GM21423 (cell line): Measurements from ENCODE around the gene PIPOX.

ENCODE experiments used
- ATAC-seq: cut with Tn5 transposase; IDR thresholded peaks from one replicate; pipeline ENCODE4 v1.9.1; 2021; ENCODE audit warnings: mild to moderate bottlenecking, moderate library complexity; ENCODE audit not compliant: unreplicated experiment

The PIPOX gene

GRCh38 chr17:29019475-29020181 lies 23.3 kb upstream of the PIPOX start:
- no peak for ATAC-seq

DNA sequence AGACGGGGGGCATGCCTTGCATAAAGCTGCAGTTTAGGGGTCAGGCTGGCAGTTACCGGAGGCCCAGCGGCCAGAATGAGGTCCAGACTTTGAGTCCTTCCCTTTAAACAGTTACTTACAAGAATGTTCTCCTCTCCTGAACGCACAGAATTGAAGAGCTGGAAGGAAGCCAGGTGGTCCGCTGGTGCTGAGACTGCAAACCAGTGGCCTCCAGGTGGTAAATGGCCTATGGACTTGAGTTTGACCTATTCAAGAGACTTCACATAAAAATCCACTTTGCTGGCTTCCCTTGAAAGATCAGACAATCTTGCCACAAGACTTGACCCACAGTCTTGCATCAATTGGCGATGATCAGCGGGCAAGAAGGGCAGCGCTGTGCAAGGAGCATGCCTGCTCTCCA lies 22.4 kb upstream of the PIPOX start:
- no peak for ATAC-seq

DNA sequence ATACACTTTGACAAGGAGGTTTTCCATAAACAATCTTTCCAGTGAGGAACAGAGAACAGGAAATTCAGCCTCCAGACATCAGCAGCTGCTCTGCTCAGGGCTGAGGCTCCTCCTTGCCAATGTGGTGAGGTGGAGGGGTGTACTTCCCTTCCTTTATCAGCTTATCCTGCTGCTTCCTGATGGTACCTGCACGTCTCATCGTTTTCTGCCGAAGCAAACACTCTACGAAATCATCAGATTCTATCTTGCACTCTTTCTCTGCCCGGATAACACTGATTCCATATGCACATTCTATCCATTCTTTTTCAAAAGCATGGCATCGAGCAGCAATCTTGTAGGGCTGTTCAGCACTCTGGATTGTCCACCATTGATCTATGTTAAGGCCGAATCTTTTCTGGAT lies 21.7 kb upstream of the PIPOX start:
- ATAC-seq, result no peak

GRCh38 chr17:29022074-29022473 lies 20.9 kb upstream of the PIPOX start:
- ATAC-seq, result no peak

DNA sequence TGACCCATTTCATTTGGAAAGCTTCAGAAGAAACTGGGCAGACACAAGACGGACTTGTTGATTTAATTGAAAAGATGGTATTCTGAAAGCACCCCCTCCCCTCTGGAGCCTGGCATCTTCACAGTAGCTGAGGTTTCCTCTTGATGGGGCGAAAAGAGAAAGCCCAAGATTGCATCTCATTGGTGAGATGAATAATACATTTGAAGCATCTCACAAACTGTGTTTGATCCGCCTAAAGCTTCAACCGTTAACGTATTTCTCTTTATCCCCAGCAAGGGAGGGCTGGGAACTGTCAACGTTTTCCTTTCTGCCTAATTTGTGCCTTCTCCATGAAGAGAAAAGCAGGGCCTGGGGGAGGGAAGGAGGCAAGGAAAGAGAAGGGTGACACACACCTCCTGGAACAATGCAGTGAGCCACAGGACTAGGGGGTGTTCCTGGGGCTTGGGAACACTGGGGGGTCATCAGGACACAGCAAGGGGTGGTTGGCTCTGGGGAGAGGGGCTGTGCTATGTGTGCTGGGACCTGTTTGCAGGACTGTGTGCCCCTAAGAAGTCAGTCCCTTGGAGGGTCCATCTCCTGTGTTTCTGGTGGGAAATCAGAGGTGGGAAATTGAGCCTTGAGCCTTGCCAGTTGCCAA lies 18.5 kb upstream of the PIPOX start:
- no peak for ATAC-seq

DNA sequence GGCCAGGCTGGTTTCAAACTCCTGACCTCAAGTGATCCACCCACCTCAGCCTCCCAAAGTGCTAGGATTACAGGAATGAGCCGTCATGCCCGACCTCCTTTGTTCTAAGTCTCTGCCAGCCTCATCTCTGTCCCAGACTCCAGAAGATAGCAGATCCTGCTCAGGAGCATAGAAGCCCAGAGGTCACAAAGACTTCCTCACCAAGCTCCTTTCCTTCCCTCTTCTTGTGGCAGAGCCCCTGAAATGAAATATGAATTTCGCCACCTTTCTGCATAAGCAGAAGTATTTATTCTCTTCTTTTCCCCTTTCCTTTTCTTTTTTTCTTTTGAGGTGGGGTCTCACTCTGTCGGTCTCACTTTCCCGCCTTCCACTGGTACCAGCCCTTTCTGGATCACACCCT lies 11.5 kb upstream of the PIPOX start:
- ATAC-seq, result no peak

DNA sequence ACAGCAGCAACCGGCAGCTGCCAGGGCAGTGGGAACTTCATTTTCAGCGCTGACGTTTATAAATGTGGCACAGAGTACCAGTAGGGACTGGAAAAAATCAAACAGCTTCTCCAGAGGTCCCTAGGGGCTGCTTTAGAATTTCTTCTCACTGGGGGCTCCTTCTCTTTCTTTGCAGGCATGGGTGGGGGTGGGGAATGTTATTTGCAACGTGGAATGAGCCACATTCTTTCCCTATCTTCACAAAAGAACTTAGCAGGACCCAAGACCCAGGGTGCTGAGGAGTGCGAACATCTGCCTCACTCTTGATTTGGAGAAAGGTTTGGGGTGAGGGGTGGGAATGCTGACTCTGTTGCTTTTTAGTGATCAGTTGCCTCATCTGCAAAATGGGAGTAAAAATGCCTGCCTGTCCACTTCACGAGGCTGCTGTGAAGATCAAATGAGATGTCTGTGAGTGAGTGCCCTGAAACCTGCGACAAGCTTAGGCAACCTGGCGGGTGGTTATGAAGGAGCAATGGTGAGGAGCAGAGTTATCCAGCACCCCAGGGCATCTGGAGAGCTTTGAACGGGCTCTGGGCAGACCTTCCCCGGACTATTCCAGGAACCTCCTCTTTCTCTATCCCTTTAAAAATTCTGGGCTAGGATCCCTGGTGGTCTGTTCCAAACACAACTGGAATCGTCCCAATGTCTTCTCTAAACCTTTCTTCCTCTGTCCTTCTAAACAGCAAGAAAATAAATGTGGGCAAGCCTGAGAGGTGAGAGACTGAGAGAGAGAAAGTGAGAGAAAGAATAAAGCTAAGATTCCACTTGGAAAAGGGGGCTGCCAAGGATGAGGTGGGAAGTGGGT lies 10.7 kb upstream of the PIPOX start:
- no peak for ATAC-seq

GRCh38 chr17:29032857-29033197 lies 10.1 kb upstream of the PIPOX start:
- ATAC-seq, result no peak

- no peak for ATAC-seq
Measured at GRCh38 chr17:29034510-29034909, 8.4 kb upstream of the PIPOX start.

- no peak for ATAC-seq
Measured at GRCh38 chr17:29036584-29036983, 6.4 kb upstream of the PIPOX start.

DNA sequence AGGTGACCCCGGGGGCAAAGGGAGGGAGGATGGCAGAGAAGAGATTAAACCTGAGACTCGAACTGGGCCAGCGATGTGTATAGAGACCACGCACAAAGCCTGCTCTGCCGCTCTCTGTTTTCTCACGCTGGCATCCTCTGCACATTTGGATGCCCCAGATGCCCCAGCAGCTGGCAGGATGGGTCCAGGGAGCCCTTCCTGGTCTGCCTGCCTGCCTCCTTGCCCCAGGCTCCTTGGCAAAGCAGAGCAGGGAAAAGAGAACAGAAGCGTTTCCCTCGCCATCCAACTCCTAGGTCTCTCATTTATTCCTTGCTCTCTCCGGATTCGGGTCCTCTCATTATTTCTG lies 5.2 kb upstream of the PIPOX start:
- no peak for ATAC-seq

DNA sequence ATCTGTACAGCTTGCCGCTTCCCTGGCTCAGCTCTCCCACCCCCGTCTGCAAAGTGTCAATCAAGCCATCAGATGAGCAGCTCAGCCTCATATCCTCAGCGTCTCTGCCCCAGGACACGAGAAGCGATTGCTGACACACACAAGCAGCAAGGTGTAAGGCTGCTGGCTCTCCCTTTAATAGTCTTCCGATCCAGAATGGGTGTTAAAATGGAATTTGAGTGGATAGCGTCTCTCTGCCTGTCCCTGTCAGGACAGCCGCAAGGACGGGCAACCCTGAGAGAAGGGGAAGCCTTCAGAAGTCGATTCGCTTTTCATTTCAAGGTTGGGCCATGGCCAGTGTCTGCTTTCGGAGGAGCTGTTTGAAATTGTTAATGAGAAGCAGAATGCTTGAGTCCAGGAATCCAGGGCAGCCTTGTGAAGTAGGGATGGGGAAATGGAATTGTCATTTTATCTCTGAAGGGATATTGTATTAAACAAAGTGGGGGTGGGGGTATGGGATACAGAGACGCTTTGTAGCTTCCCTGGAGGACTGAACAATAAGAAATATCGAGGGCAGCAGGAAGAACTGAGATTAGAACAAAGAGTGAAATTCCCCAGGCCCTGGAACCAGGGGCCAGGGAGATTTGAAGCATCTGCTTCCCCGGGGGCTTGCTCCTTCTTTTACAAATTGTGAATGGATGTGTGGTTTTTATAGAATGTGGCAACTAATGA lies 4.7 kb upstream of the PIPOX start:
- no peak for ATAC-seq

GRCh38 chr17:29039764-29040598 lies 3.0 kb upstream of the PIPOX start:
- ATAC-seq, result no peak

GRCh38 chr17:29041091-29041490 lies 1.9 kb upstream of the PIPOX start:
- ATAC-seq, result no peak

- no peak for ATAC-seq
Measured at GRCh38 chr17:29041571-29041970, 1.4 kb upstream of the PIPOX start.

DNA sequence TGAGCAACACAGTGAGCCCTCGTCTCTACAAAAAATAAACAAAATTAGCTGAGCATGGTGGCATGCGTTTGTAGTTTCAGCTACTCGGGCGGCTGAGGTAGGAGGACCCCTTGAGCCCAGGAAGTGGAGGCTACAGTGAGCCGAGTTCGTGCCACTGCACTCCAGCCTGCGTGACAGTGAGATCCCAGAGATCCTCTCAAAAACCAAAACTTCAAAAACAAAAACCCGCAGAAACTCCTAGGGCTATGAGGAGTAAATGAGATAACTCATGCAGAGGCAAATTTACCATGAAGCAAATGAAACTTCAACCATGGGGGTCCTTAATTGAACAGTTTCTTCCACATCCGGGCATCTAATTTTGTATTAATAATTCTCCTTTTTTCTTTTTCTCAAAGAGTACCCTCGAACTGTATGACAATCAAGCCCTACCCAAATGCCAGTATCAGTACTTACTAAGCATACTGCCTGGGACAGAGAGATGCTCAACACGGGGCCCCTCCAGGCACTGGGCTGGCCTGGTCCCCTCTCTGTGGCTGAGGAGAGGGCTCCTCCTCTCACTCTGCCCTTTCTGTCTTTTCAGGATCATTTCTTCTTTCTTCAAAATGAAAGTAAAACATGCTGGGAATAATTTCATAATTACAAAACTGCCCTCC lies 789 bp upstream of the PIPOX start:
- ATAC-seq, result no peak

DNA sequence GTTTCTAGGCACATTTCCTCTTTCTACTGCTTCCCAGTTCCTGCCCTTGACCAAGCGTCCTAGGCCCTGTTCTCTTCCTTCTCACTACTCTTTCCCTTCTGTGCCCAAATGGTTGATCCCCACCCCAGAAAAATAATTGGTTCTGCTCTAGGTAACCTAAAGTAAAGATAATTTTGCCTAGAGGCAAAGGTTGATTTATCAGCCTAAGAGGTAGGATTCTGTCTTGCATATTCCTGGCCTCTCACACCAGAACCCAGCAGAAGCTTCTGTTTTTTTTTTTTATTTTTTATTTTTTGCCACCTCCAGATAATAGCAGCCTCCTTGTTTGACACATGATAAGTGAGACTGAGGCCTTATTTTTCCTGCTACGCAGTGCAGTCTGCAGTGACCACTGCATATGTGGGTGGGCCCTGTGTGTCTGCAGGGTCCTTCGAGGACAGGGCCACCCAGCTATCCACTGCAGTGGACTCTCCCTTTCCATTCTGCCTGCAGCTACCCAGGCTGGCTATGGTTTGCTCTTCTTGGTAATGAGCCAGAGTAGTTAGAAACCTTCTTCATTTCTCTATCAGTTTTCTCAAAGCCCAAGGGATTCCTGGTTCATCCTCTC lies 701 bp downstream of the PIPOX start:
- no peak for ATAC-seq

- no peak for ATAC-seq
Measured at GRCh38 chr17:29045026-29045425, 2.1 kb downstream of the PIPOX start.

GRCh38 chr17:29045734-29046472 lies 3.0 kb downstream of the PIPOX start:
- ATAC-seq, result no peak
